Right cardiac atrium (tissue), 5 donors: ENCODE measurements around the gene CCL7. TPM values are rescaled to one million over a fixed set of nuclear protein-coding genes. Genes with fewer than 3 reads are reported as not detected.
"Not testable (repeated sequence)": the region's sequence is repeated elsewhere in the genome, so short reads cannot be mapped to it uniquely, and the experiment has no call there.

Experiments used
- ATAC-seq, 2 donors: fragments of 200-7000 bp; cut with Tn5 transposase; one replicate each; pipeline versions ENCODE4 v1.8.0 to v1.9.1; 2020; ENCODE audit warnings: moderate library complexity in 2 of 2, mild to moderate bottlenecking in 1 of 2
- DNase-seq, 3 donors: peaks; one replicate each; pipeline ENCODE4 v3.0.0-alpha.2; 2020
- H3K27ac ChIP-seq: one replicate; pipeline ENCODE4 v1.5.1; 2013; ENCODE audit warnings: mild to moderate bottlenecking, low read length, control low read depth, moderate library complexity
- H3K27me3 ChIP-seq: one replicate; pipeline ENCODE4 v1.6.1; 2013; ENCODE audit not compliant: control insufficient read depth, insufficient read depth
- H3K4me1 ChIP-seq: one replicate; pipeline ENCODE4 v1.6.1; 2013; ENCODE audit warnings: low read length; ENCODE audit not compliant: control insufficient read depth, insufficient read depth
- H3K4me3 ChIP-seq: one replicate; pipeline ENCODE4 v1.5.1; 2013; ENCODE audit warnings: low read length, control low read depth
- H3K9me3 ChIP-seq: one replicate; pipeline ENCODE4 v1.6.1; 2013; ENCODE audit warnings: low read length; ENCODE audit not compliant: control insufficient read depth
- WGBS: extraction: QIAGEN DNeasy Blood & Tissue Kit; methylation state at CpG from one replicate; pipeline ENCODE4 v1.1.7; 2013; 5-methylcytosine and 5-hydroxymethylcytosine counted together
- intact Hi-C, 4 donors: fragments of 100-400 bp; cut with DNase I; formaldehyde crosslinking; loops; one replicate each; pipeline versions ENCODE4 v1.11.0 to v1.14.0; 2022 to 2023
- long read RNA-seq, 4 donors: library from polyadenylated mRNA; unstranded; transcript quantifications; one replicate each; pipeline ENCODE4 v2.0.0, GENCODE V29; 2020 to 2021
- polyA plus RNA-seq: library from polyadenylated mRNA; stranded (reverse); fragments of 200-250 nt; gene quantifications from one replicate; pipeline ENCODE4 v1.2.3, GENCODE V29; 2013
- total RNA-seq, 4 donors: library from RNA; stranded (reverse); fragmentation: NEBNext Ultra II Directional; extraction: Animal tissue kit (Norgen Biotek cat#: 25700); gene quantifications; one replicate each; pipeline ENCODE4 v1.2.1, GENCODE V29; 2021
- donor health status: healthy with polysubstance abuse.
- donor health status: DM: no; HTN: yes; CAD: no.
- donor health status: DM: no; HTN: no; CAD: no.
- donor health status: DM: no; HTN: yes; CAD: no; lungs with severe emphysema.
- donor health status: DM: yes; HTN: yes; CAD: no.

Gene CCL7
- not detected for total RNA-seq
- polyA plus RNA-seq, result not detected
- long read RNA-seq, donor 1, result 0 reads
- long read RNA-seq, donor 2, result 0 reads
- long read RNA-seq, donor 3, result 0 reads
- long read RNA-seq, donor 4, result 0 reads

DNA sequence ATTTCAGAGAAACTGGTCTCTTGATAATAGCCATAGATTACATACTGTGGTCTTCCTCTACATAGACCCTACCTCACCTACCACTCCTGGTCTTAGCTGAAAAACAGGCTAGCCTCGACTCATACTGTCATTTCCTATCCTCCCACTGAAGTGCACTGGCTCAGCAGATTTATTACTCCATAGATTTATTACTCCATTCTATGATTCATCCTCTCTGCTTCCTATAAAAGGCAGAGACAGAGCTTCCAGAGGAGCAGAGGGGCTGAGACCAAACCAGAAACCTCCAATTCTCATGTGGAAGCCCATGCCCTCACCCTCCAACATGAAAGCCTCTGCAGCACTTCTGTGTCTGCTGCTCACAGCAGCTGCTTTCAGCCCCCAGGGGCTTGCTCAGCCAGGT, at the start of gene CCL7:
Gene CCL7, plus strand, starts transcription at position 253 of the 400 bp plus-strand sequence. Its CDS starts 70 bp downstream, at position 323.
- WGBS, result 44% methylated on average over 1 of the region's 1 CpG
- Histone ChIP-seq H3K9me3 (no peaks in the 10 kb centered on the region), H3K27me3 (no peaks in the 10 kb centered on the region), H3K4me1 (no peaks in the 10 kb centered on the region), H3K27ac (no peak within 1 kb of the TSS), H3K4me3 (no peak within 1 kb of the TSS)
- ATAC-seq (no peak), DNase-seq (no peak)
- intact Hi-C loops, result no loop called here

DNA sequence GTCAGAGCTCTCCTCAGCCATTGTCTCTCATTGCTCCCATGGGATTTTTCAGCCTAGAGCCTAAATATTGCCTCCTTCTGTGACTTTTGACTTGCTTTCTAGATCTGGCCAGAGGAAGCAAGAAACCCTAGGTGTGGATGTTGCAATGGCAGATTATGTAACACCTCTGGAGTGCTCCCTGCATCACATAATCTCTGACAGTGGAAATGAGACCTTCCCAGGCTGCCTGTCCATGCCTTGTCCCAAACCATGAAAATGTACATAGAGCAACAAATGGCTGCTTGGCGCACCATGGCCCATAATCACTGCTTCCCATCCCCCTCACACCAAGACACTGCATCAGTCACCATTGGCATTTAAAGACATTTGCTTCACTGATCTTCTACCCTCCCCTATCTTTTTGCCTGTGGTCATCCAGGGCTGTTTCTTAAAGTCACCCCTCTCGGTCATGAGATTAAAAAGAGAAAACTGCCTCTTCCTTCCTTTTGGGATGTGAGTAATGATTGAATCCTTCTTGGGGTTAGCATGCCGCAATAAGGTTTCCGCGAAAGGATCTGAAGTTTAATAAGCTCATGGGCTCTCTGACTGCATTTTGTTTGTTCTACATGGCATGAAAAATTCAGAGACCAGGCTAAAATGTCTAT, 49.1 kb upstream of the CCL7 start:
- Histone ChIP-seq H3K27ac (no peak overlapping the region), H3K4me1 (peaks cover 3% of the 10 kb centered on the region), H3K4me3 (no peak overlapping the region), H3K9me3 (no peaks in the 10 kb centered on the region), H3K27me3 (no peaks in the 10 kb centered on the region)
- intact Hi-C loops, result no loop called here
- 79% methylated on average over 5 of the region's 5 CpGs for WGBS
- ATAC-seq, result peak in 1 of 2 donors; percentile 33
- no peak for DNase-seq

DNA sequence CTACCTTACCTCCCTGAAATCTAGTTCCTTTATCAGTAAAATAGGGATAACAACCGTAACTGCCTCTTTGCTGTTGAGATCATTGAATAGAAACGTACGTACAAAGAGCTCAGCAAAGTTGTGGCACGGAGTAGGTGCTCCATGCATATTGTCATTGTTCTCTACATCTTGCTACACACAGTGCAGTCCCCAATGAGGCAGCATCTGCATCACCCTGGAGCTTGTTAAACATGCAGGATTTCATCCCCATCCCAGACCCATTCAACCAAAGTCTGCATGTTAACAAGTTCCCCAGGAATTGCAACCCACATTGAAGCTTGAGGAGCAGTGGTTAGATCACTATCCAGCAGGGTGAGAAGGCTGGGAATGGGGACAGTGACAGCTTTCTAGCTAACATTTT, 48.6 kb upstream of the CCL7 start:
- intact Hi-C loops, result no loop called here
- WGBS, result 85% methylated on average over 4 of the region's 4 CpGs
- no peak for DNase-seq
- Histone ChIP-seq H3K9me3 (no peaks in the 10 kb centered on the region), H3K4me3 (no peak overlapping the region), H3K27me3 (no peaks in the 10 kb centered on the region), H3K27ac (no peak overlapping the region), H3K4me1 (peaks cover 3% of the 10 kb centered on the region)
- no peak for ATAC-seq

DNA sequence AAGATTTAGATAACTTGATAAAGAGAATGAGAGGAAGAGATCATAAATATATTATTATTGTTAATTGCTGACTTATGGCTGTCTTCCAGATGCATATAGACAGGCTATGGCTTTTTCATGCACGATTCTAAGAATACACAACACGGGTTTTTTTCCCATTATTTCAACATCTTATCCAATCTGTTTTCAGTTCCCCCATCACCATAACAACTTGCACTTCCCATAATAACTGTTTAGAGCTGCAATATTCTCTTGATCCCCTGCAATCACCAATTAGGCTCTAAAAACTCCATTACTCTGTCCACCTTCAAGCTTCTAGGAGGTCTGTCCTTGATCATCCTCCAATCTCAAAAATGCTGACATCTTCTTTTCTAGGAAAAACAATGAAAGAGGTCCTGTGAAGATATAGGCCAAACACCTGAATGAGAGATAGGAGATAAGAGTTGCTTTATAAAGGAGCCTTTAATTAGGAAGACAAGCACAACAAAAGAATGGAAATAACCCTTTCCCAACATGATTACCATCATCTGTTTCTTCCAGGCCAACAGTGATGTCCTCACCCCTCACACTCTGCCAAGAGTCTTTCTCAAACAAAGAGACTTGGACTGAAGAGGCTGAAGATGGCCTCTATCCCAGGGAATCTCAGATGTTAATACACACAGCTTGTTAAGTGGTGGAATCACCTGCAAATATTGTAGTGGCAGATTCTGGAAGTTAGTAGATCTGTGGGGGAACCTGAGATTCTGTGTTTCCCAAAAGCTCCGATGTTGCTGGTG, 47.1 kb upstream of the CCL7 start:
- no peaks in the 10 kb centered on the region for H3K27me3 ChIP-seq
- DNase-seq, result no peak
- peaks cover 3% of the 10 kb centered on the region for H3K4me1 ChIP-seq
- 54% methylated on average over 3 of the region's 3 CpGs for WGBS
- no peak overlapping the region for H3K27ac ChIP-seq
- intact Hi-C loops, result no loop called here
- no peak for ATAC-seq
- no peak overlapping the region for H3K4me3 ChIP-seq
- no peaks in the 10 kb centered on the region for H3K9me3 ChIP-seq

DNA sequence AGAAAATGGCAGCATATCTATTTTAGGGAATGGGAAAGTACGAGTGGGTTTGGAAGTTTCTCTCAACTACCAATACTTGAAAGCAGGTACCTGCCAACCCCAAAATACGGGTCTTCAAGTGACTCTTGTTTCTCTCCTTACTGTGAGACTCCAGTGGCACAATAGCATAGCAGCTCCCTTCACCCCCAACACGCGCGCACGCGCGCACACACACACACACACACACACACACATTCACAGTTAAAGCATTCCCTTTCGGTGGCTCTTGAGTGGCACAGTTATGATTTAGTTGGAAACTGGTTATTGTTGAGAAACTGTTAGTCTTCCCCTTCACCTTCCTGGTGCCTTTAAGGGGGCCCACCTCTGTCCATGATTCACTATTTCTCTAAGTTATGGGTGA, 45.0 kb upstream of the CCL7 start:
- intact Hi-C loops, result no loop called here
- Histone ChIP-seq H3K27me3 (no peaks in the 10 kb centered on the region), H3K4me1 (peaks cover 3% of the 10 kb centered on the region), H3K4me3 (no peak overlapping the region), H3K9me3 (no peaks in the 10 kb centered on the region), H3K27ac (no peak overlapping the region)
- 86% methylated on average over 9 of the region's 9 CpGs for WGBS
- no peak for ATAC-seq
- DNase-seq, result no peak

DNA sequence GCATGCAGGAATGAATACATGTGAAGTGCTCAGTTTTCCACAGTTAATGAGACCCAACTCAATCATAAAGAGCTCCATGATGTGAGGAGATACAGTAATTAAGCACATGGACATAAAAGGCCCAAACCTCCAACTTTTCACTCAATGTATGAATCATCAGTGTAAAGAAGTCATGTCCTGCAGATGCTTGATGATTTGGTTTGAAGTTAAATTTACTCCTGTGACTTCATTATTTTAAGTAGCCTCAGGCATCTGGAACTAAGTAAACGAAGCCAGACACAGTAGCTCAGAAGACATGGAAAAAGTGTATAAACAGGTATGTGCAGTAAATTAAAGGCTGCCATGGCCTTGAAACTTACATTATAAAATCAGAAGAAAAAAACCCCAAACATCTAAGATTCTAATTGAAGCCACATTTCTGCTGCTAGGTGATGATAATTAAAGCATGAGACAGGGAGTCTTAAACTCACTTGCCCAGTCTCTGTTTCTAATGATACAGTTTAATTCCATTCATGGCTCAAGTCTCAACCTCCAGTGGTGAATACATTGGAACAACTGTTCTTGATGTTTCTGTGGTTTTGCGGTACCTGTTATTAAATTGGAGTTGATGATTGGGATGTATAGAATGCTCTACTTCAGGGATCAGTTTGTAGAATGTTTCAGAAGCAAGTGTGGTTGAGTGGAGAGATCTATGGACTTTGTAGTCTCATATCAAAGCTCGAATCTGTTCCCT, 43.8 kb upstream of the CCL7 start:
- 90% methylated on average over 3 of the region's 3 CpGs for WGBS
- intact Hi-C loops, result no loop called here
- Histone ChIP-seq H3K27me3 (no peaks in the 10 kb centered on the region), H3K27ac (no peak overlapping the region), H3K4me1 (no peaks in the 10 kb centered on the region), H3K4me3 (no peak overlapping the region), H3K9me3 (no peaks in the 10 kb centered on the region)
- DNase-seq (no peak), ATAC-seq (no peak)

DNA sequence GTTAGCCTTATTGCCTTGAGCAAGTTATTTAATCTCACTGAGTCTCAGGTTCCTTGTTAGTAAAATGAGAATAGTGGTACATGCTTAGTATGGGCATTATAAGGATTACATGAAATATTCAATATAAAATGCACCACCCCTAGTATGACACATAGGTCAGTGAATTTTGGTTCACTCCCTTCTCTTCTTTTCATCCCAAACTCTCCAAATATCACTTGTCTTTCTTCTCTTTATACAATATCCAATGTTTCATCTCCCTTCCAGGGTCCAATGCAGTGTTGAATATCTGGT, 43.3 kb upstream of the CCL7 start:
- DNase-seq (no peak), ATAC-seq (no peak)
- intact Hi-C loops, result no loop called here
- H3K27me3 ChIP-seq, result no peaks in the 10 kb centered on the region
- no peaks in the 10 kb centered on the region for H3K9me3 ChIP-seq
- no peak overlapping the region for H3K4me3 ChIP-seq
- H3K4me1 ChIP-seq, result no peaks in the 10 kb centered on the region
- no peak overlapping the region for H3K27ac ChIP-seq

DNA sequence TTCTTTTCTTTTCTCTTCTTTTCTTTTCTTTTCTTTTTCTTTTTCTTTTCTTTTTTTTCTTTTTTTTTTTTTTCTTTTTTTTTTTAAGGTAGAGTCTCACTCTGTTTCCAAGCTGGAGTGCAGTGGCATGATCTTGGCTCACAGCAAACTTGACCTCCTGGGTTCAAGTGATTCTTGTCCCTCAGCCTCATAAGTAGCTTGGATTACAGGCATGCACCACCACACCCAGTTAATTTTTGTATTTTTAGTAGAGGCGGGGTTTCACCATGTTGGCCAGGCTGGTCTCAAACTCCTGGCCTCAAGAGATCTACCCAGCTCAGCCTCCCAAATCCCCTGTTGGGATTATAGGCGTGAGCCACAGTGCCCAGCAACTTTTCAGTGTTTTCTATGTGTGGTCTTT, 42.7 kb upstream of the CCL7 start:
- H3K27me3 ChIP-seq, DNase-seq, H3K4me1 ChIP-seq, intact Hi-C loops, ATAC-seq, H3K9me3 ChIP-seq, H3K27ac ChIP-seq, H3K4me3 ChIP-seq: not testable (repeated sequence)
- WGBS, result 87% methylated on average over 2 of the region's 2 CpGs

DNA sequence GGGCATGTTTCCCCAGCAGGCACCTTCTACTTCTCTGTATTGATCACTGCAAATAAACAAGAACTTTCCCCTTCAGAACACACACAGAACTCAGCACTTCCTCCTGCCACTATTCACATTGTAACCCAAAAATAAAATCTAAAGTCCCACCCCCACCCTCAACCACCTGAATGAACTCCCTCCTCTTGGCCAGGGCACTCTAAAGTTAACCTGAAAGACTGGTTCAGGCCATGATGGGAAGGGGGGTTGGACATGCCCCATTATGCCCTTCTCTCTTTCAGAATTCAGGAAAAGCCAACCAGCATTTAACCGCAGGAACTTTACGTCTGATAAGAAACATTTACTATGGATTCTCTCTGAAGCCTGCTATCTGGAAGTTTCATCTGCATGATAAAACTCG, 42.3 kb upstream of the CCL7 start:
- no peaks in the 10 kb centered on the region for H3K9me3 ChIP-seq
- 74% methylated on average over 3 of the region's 3 CpGs for WGBS
- H3K27ac ChIP-seq, result no peak overlapping the region
- intact Hi-C loops, result no loop called here
- H3K27me3 ChIP-seq, result no peaks in the 10 kb centered on the region
- DNase-seq (no peak), ATAC-seq (no peak)
- H3K4me3 ChIP-seq, result no peak overlapping the region
- H3K4me1 ChIP-seq, result no peaks in the 10 kb centered on the region

DNA sequence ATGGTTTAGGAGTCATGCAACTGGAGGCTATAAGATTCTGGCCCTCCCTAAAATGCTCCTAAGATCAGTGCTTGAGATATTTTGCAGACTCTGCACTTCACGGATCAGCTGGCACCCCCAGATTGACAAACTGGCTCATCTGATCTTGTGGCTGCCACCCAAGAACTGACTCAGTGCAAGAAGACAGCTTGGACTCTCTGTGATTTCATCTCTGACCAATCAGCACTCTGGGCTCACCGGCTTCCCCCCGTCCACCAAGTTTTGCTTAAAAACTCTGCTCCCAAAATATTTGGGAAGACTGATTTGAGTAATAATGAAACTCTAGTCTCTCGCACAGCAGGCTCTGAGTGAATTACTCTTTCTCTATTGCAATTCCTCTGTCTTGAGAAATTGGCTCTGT, 41.2 kb upstream of the CCL7 start:
- no peak overlapping the region for H3K4me3 ChIP-seq
- DNase-seq (no peak), ATAC-seq (no peak)
- intact Hi-C loops, result no loop called here
- H3K27ac ChIP-seq, result no peak overlapping the region
- WGBS, result 83% methylated on average over 4 of the region's 4 CpGs
- H3K27me3 ChIP-seq, result no peaks in the 10 kb centered on the region
- peaks cover 4% of the 10 kb centered on the region for H3K4me1 ChIP-seq
- H3K9me3 ChIP-seq, result no peaks in the 10 kb centered on the region

DNA sequence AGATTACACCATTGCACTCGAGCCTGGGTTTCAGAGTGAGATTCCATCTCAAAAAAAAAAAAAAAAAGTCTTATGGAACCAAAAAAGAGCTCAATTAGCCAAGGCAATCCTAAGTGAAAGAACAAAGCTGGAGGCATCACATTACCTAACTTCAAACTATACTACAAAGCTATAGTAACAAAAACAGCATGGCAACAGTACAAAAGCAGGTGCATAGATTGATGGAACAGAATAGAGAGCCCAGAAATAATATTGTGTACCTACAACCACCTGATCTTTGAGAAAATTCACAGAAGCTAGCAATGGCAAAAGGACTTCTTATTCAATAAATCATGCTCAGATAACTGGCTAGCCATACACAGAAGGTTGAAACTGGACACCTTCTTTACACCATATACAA, 39.7 kb upstream of the CCL7 start:
- H3K4me3 ChIP-seq, result no peak overlapping the region
- intact Hi-C loops, result loop anchor here in 1 of 4 donors (10.0 kb wide), 1 partner anchor 74 kb away; no protein-coding TSS in a partner anchor
- H3K9me3 ChIP-seq, result no peaks in the 10 kb centered on the region

More for the DNA sequence above, 39.7 kb upstream of the CCL7 start:
- peaks cover 13% of the 10 kb centered on the region for H3K4me1 ChIP-seq
- WGBS, result 94% methylated on average over 1 of the region's 1 CpG
- no peak overlapping the region for H3K27ac ChIP-seq
- ATAC-seq, result no peak
- no peaks in the 10 kb centered on the region for H3K27me3 ChIP-seq
- no peak for DNase-seq
